GM18502 (cell line): ENCODE results near the gene NUMA1.

ENCODE experiments used
- ATAC-seq: cut with Tn5 transposase; IDR thresholded peaks from one replicate; pipeline ENCODE4 v1.9.1; 2021; ENCODE audit warnings: mild to moderate bottlenecking; ENCODE audit not compliant: unreplicated experiment, poor library complexity

Gene NUMA1

GRCh38 chr11:72067676-72068075, 12.7 kb downstream of the NUMA1 start:
- no peak for ATAC-seq

GRCh38 chr11:72067266-72067665, 13.1 kb downstream of the NUMA1 start:
- no peak for ATAC-seq

DNA sequence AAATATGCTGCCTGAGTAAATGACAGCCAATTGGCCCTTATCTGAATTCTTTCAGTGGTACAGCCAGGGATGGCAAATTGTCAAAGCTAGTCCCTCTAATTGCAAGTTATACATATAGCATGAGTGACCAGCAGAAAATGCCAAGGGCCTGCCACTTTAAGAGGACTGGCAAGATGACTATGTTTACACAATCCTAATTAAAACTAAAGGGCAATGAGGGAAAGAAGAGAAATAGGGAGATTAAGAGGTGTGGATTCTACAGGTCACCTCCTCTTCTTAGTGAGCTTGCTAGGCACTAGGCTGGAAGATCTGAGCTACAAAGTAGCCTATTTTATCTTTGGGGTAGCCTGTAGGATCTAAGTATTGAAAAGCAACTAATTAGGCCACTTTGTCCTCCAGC, 13.5 kb downstream of the NUMA1 start:
- no peak for ATAC-seq

DNA sequence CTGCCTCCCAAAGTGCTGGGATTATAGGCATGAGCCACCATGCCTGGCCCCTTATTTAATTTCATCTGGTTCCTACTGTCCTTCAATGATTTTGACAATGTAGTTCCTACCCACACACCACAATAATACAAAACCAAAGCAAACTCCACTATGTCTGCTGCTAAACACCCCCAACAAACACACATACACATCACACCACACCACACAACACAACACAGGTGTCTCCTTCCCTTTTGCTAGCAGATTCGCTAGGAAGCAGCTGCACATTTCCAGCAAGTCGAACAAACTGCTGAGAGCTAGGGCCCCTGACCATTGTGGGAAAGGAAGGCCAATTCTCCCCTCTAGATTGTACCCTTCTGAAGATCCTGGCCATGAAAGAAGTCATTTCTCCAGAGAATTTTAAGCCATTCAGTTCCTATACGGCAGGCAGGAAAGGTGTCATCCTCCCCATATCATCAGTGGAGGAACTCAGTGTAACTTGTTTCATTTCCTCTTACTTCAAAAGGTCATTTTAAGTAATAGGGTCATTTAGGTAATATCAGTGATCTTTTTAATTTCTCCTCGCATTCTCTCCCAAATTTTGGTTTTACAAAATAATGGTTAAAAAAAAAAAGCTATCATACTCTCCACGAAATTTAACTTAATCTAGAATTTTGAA, 18.5 kb downstream of the NUMA1 start:
- ATAC-seq, result no peak

DNA sequence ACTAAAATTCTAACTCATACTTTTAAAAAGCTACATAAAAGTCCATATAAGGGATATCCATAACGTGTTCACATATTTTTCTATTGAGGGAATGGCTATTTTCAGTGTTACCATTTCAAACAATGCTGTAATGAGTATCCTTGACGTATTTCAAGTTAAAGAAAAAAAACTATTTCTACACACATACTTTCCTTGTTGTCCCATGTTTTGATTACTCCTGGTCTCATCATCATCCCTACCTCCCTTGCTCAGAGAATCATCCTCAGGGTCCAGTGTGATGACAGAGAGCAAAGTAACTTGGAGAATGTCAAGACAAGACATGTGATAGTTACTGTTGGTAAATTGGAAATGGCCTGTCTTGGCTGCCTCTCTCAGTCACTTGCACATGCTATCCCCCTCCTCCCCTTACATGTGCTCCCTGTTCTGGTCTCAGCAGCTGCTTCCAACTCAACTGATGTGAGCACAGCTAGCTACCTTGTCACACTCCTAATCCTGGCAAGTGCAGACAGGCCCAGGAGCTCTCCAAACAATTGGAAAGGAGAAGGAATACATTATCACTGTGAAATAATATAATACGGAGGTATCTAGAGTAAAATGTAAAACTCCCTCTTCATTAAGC, 21.8 kb downstream of the NUMA1 start:
- no peak for ATAC-seq

DNA sequence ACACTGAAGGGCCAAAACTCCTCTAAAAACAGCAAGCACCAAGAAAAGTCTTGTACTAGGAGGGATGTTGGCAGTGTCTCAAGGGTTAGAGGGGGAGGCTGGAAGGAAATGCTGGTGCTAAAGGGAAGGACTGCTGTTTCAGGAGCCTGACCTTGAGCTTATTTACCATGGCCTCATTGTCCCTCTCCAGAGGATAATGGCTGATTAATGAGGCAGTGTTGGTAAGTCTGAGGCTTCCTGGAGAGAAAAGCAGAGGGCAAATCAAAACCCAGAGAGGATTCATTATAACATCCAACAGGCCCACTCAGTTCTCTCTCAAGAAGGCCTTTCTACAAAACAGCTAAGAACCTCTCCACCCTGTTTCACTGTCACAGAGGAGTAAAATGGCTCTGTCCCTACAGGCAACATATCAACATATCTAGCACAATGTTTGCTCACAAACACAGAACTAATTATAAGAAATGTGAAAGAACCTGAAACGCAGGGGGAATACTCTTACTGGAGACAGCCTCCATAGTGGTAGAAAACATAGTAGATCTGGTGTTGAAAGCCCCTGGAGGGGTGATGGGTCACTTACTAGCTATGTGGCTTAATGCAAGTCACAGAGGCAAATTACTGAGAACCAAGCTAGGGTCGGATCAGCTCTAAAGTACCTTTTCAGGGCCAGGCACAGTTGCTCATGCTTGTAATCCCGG, 31.4 kb downstream of the NUMA1 start:
- no peak for ATAC-seq

DNA sequence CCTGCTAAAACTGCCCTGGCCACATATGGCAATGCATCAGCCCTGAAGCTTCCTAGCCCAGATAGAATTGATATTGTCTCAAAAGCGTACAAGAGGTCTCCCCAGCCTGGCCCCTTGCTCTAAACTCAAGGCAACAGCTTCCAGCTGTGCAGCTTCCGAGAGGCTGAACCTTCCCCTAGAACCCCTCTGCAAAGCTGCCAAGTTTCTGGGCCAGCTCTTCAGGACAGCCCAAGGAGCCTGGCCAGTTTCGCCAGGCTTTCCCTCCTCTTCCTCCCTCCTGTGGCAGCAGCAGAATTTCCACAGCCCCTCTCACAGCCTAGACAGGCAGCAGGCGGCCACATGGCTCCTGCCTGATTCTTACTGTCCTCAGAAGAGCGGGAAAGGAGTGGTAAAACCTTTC, 34.5 kb downstream of the NUMA1 start:
- no peak for ATAC-seq

GRCh38 chr11:72042064-72042745, 38.1 kb downstream of the NUMA1 start:
- no peak for ATAC-seq

DNA sequence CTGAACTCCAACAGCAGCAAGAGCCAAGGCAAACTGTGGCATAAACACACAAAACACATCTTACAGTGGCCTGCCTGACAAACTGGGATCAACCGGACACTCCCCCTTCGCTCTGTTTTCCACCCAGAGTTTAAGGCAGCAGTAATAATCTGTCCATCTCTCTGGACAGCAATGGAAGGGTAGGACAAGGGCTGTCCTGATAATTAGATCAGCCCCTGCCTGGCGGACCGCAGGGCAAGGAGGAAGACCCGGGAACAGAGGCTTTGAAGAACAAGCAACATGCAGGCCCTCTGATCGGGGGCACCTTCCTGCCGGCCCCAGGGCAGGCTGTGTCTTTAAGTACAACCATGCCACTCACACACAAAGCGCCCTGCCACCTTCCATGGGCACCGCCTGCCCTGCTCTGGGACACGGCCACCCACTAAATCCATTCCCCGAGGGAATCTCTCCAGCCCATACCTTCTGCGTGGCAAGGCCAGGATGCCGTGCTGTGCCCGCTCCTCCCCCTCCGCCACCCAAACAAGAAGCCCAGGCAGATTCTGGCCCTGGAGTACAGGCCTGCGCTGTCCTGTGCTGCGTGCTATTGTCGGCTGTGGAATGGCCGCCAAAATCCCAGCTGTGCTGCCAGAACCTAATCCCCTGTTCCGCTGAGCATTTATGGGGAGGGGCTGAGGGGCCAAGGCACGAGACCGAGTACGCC, 38.8 kb downstream of the NUMA1 start:
- no peak for ATAC-seq

GRCh38 chr11:72040491-72041363, 39.6 kb downstream of the NUMA1 start:
- no peak for ATAC-seq

DNA sequence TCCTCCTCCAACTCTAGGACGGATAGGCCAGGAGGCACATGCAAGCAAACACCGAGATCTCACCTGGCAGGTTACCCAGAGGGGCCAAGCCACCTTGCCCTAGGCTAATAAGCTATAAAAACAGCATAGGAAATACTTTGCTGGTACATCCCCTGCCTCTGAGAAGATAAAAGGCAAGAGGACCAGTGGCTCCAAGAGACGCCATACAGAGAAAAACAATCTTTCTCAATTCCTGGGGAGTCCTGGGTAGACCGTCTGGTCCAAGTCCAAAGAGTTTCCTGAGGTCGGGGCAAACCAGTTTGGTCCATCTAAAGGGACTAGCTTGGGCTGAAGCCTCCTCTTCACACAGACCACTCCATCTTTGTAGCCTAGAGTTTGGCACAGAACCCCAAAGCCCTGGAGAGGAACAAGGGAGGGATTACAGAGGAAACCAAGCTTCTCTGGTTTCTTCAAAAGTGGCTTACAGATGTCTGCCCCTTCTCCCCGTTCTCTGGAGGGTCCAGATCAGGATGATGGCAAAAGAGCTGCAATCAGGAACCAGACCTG, 40.4 kb downstream of the NUMA1 start:
- no peak for ATAC-seq

- ATAC-seq, result no peak
Observed at GRCh38 chr11:72039031-72039855, 41.1 kb downstream of the NUMA1 start.

GRCh38 chr11:72038491-72038890, 41.9 kb downstream of the NUMA1 start:
- no peak for ATAC-seq

DNA sequence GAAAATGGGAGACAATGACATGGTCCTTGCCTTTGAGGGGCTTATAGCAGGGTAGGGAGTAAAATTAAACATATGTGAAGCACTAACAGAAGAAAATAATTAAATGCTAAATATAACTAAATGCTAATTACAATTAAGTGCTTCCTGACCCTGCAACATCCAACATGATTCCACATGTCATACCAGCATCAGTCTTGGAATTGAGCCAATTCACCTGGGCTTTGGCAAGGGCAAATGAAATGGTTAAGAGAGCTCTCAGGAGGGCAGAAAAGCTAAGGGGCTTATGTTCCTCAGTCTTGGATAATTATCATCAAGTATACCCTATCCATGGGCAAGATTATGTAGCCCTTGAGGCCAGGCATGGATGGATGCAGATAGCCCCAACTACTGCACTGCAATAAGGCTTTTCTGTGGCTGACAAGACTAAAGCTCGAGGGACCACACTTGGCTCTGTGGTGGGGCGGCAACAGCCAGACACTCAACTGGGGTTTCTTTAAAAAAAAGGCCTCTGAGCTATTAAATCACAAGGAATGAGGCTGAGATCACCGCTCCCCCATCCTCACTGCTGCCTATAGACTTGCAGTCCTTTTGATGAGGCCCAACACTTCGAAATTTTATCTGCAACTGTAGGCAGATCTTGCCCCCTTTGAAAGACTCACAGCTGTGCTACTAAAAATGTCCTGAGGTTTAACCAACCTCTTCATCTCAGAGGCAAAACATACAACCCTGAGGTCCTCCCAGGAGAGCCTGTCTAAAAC, 42.6 kb downstream of the NUMA1 start:
- ATAC-seq, result no peak

- ATAC-seq, result no peak
Observed at GRCh38 chr11:72036687-72037086, 43.7 kb downstream of the NUMA1 start.

DNA sequence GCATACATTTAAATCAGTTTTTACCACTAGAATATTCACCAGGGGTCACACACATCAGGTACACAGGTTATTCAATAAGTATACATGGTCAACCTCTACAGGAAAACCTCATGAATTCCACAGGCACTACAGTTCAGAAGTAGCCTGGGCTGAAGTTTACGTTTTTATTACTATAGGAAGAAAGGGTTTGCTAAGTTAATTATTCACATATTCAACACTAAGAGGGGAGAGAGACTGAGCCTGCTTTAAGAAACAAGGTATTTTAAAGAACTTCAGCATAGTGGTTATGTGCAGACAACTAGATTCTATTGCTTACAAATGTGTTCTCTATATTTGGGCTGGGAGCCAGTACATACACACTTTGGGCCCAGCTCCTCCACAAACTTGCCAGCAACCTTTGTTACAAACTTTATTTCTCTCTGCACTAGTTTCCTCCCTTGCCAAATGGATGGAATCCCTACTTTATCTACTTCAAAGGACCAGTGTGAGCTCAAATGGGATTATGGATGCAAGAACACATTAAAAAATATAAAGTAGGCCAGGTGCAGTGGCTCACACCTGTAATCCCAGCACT, 49.8 kb downstream of the NUMA1 start:
- no peak for ATAC-seq

DNA sequence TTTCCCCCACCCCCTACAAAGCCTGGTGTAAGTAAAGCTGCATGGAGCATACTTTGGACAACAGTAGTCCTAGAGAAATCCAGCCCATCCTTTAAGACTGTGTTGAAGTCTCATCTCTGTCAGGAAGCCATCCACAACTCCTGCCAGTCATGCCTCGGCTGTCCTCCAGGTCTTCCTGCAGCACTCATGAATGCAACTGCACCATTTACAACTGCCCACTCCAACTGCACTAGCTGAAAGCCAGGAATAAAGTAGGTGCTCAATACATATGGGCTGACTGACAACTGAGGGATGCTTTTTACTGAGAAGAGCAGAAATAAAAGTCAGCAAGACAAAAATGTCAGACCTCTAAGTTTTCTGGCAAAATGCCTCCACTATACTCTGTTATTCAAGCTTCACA, 54.3 kb downstream of the NUMA1 start:
- ATAC-seq, result no peak
